Activated naive CD8-positive, alpha-beta T cell treated with anti-CD3 and anti-CD28 coated beads, Interleukin-2, amount 50 U/mL, for 24 hours (primary cell): ENCODE data around the gene PAX9.

Experiments used
- ATAC-seq: fragments of 150-1000 bp; cut with Tn5 transposase; one replicate; pipeline ENCODE4 v1.10.0; 2021
- DNase-seq: peaks from one replicate; pipeline ENCODE4 v3.0.0; 2021
- H3K27ac Mint-ChIP-seq: one replicate; pipeline ENCODE4 v1.8.0; 2021; ENCODE audit warnings: mild to moderate bottlenecking, mixed read lengths
- H3K27me3 Mint-ChIP-seq: one replicate; pipeline ENCODE4 v1.8.0; 2021; ENCODE audit warnings: mixed read lengths
- H3K36me3 Mint-ChIP-seq: one replicate; pipeline ENCODE4 v1.8.0; 2021; ENCODE audit warnings: low read depth, mixed read lengths
- H3K4me1 Mint-ChIP-seq: one replicate; pipeline ENCODE4 v1.8.0; 2021; ENCODE audit warnings: mixed read lengths
- H3K4me3 Mint-ChIP-seq: one replicate; pipeline ENCODE4 v1.8.0; 2021; ENCODE audit warnings: mild to moderate bottlenecking, moderate library complexity, mixed read lengths
- H3K9me3 Mint-ChIP-seq: one replicate; pipeline ENCODE4 v1.8.0; 2021; ENCODE audit warnings: mixed read lengths

PAX9 gene

GRCh38 chr14:36660736-36661505 is 739 bp upstream of the PAX9 start:
- peak overlapping the region; percentile 3 for H3K4me3 Mint-ChIP-seq
- H3K4me1 Mint-ChIP-seq = peaks cover 41% of the 10 kb centered on the region
- peaks cover 11% of the 10 kb centered on the region for H3K36me3 Mint-ChIP-seq
- H3K27ac Mint-ChIP-seq = no peak overlapping the region
- DNase-seq = no peak
- H3K9me3 Mint-ChIP-seq = peaks cover 3% of the 10 kb centered on the region
- peaks cover 92% of the 10 kb centered on the region for H3K27me3 Mint-ChIP-seq
- no peak for ATAC-seq

GRCh38 chr14:36662258-36662542 is 540 bp downstream of the PAX9 start:
- ATAC-seq (no peak), DNase-seq (no peak)
- Mint-ChIP-seq H3K4me3 (peak overlapping the region; percentile 14), H3K9me3 (peaks cover 3% of the 10 kb centered on the region), H3K36me3 (peaks cover 11% of the 10 kb centered on the region), H3K27me3 (peaks cover 89% of the 10 kb centered on the region), H3K27ac (no peak overlapping the region), H3K4me1 (peaks cover 35% of the 10 kb centered on the region)

- DNase-seq (no peak), ATAC-seq (no peak)
- Mint-ChIP-seq H3K4me1 (peaks cover 33% of the 10 kb centered on the region), H3K9me3 (peaks cover 3% of the 10 kb centered on the region), H3K27me3 (peaks cover 89% of the 10 kb centered on the region), H3K27ac (no peak overlapping the region), H3K4me3 (peak overlapping the region; percentile 14), H3K36me3 (peaks cover 11% of the 10 kb centered on the region)
These were observed 1.1 kb downstream of the PAX9 start for GRCh38 chr14:36662543-36663403.

GRCh38 chr14:36663404-36664321 is 2.0 kb downstream of the PAX9 start:
- H3K4me3 Mint-ChIP-seq = peak overlapping the region; percentile 32
- peaks cover 86% of the 10 kb centered on the region for H3K27me3 Mint-ChIP-seq
- peaks cover 3% of the 10 kb centered on the region for H3K9me3 Mint-ChIP-seq
- peaks cover 33% of the 10 kb centered on the region for H3K4me1 Mint-ChIP-seq
- H3K27ac Mint-ChIP-seq = no peak overlapping the region
- ATAC-seq (no peak), DNase-seq (no peak)
- H3K36me3 Mint-ChIP-seq = peaks cover 11% of the 10 kb centered on the region

- Mint-ChIP-seq H3K36me3 (peaks cover 7% of the 10 kb centered on the region), H3K4me3 (no peak overlapping the region), H3K4me1 (peaks cover 29% of the 10 kb centered on the region), H3K27ac (no peak overlapping the region), H3K27me3 (peaks cover 78% of the 10 kb centered on the region), H3K9me3 (peaks cover 3% of the 10 kb centered on the region)
- DNase-seq (no peak), ATAC-seq (no peak)
These were observed 2.9 kb downstream of the PAX9 start for GRCh38 chr14:36664322-36665193.

- peaks cover 66% of the 10 kb centered on the region for H3K27me3 Mint-ChIP-seq
- peaks cover 3% of the 10 kb centered on the region for H3K9me3 Mint-ChIP-seq
- H3K36me3 Mint-ChIP-seq = peaks cover 7% of the 10 kb centered on the region
- no peak overlapping the region for H3K4me3 Mint-ChIP-seq
- no peak for DNase-seq
- H3K27ac Mint-ChIP-seq = no peak overlapping the region
- H3K4me1 Mint-ChIP-seq = peaks cover 27% of the 10 kb centered on the region
- ATAC-seq = no peak
These were observed 4.3 kb downstream of the PAX9 start for GRCh38 chr14:36665887-36666415.

- Mint-ChIP-seq H3K27ac (no peak overlapping the region), H3K9me3 (no peaks in the 10 kb centered on the region), H3K4me1 (peaks cover 22% of the 10 kb centered on the region), H3K4me3 (no peak overlapping the region), H3K27me3 (peaks cover 61% of the 10 kb centered on the region), H3K36me3 (peaks cover 7% of the 10 kb centered on the region)
- no peak for DNase-seq
- ATAC-seq = no peak
These were observed 5.0 kb downstream of the PAX9 start for GRCh38 chr14:36666416-36667206.

- Mint-ChIP-seq H3K4me3 (no peak overlapping the region), H3K27ac (no peak overlapping the region), H3K9me3 (no peaks in the 10 kb centered on the region), H3K36me3 (peaks cover 2% of the 10 kb centered on the region), H3K4me1 (peaks cover 16% of the 10 kb centered on the region), H3K27me3 (peaks cover 51% of the 10 kb centered on the region)
- DNase-seq = no peak
- ATAC-seq = no peak
These were observed 6.0 kb downstream of the PAX9 start for GRCh38 chr14:36667679-36668078.

- no peak overlapping the region for H3K4me3 Mint-ChIP-seq
- H3K36me3 Mint-ChIP-seq = no peaks in the 10 kb centered on the region
- H3K9me3 Mint-ChIP-seq = no peaks in the 10 kb centered on the region
- ATAC-seq (no peak), DNase-seq (no peak)
- H3K27ac Mint-ChIP-seq = no peak overlapping the region
- H3K27me3 Mint-ChIP-seq = peaks cover 22% of the 10 kb centered on the region
- H3K4me1 Mint-ChIP-seq = no peaks in the 10 kb centered on the region
These were observed 9.5 kb downstream of the PAX9 start for GRCh38 chr14:36671149-36671548.

GRCh38 chr14:36672095-36672494 is 10.4 kb downstream of the PAX9 start:
- no peaks in the 10 kb centered on the region for H3K4me1 Mint-ChIP-seq
- H3K9me3 Mint-ChIP-seq = no peaks in the 10 kb centered on the region
- H3K4me3 Mint-ChIP-seq = no peak overlapping the region
- ATAC-seq (no peak), DNase-seq (no peak)
- H3K36me3 Mint-ChIP-seq = no peaks in the 10 kb centered on the region
- H3K27me3 Mint-ChIP-seq = peaks cover 20% of the 10 kb centered on the region
- no peak overlapping the region for H3K27ac Mint-ChIP-seq

- H3K4me1 Mint-ChIP-seq = no peaks in the 10 kb centered on the region
- H3K27me3 Mint-ChIP-seq = peaks cover 18% of the 10 kb centered on the region
- no peak for ATAC-seq
- no peak for DNase-seq
- H3K27ac Mint-ChIP-seq = no peak overlapping the region
- no peaks in the 10 kb centered on the region for H3K36me3 Mint-ChIP-seq
- no peaks in the 10 kb centered on the region for H3K9me3 Mint-ChIP-seq
- H3K4me3 Mint-ChIP-seq = no peak overlapping the region
These were observed 13.0 kb downstream of the PAX9 start for GRCh38 chr14:36674659-36675058.

GRCh38 chr14:36675581-36675980 is 13.9 kb downstream of the PAX9 start:
- Mint-ChIP-seq H3K9me3 (no peaks in the 10 kb centered on the region), H3K4me3 (no peak overlapping the region), H3K27ac (no peak overlapping the region), H3K36me3 (no peaks in the 10 kb centered on the region), H3K27me3 (peaks cover 16% of the 10 kb centered on the region), H3K4me1 (no peaks in the 10 kb centered on the region)
- no peak for DNase-seq
- no peak for ATAC-seq

- ATAC-seq (no peak), DNase-seq (no peak)
- peaks cover 16% of the 10 kb centered on the region for H3K27me3 Mint-ChIP-seq
- H3K36me3 Mint-ChIP-seq = no peaks in the 10 kb centered on the region
- H3K9me3 Mint-ChIP-seq = no peaks in the 10 kb centered on the region
- H3K4me1 Mint-ChIP-seq = no peaks in the 10 kb centered on the region
- H3K27ac Mint-ChIP-seq = no peak overlapping the region
- H3K4me3 Mint-ChIP-seq = no peak overlapping the region
These were observed 14.6 kb downstream of the PAX9 start for GRCh38 chr14:36676236-36676635.
